ENCODE data around the gene COPRS. TPM values are rescaled to one million over a fixed set of nuclear protein-coding genes. Genes with fewer than 3 reads are reported as not detected.

COPRS gene
- total and polyA plus RNA-seq, 2 of the 13 experiments (the other 11 are each of a cell fraction or from before 2014, with no cell fraction given) = 22.7 to 93.8 TPM

GRCh38 chr17:31902693-31903092 is 43.6 kb upstream of the COPRS start:
- H3K4me2 ChIP-seq (ENCODE audit: low read depth, low read length) = peak overlapping the region; percentile 29
- no peak overlapping the region for H3K9ac ChIP-seq (ENCODE audit: insufficient read depth, low read depth, low read length)
- H3K9me3 ChIP-seq (ENCODE audit: low read length) = no peaks in the 10 kb centered on the region
- no TSS peak for BruUV-seq (replicated peaks)
- ChIA-PET POLR2A (no interaction called here), CTCF (ENCODE audit: low intra/inter-chr PET ratio, low total read pairs) (no interaction called here)
- H4K20me1 ChIP-seq (ENCODE audit: insufficient read depth, low read length) = no peaks in the 10 kb centered on the region
- TF ChIP-seq ZNF556 (CRISPR knock-in tag; IDR thresholded peaks at IDR 0.05; ENCODE audit: borderline replicate concordance) (no peak), CHD4 (IDR thresholded peaks at IDR 0.05; ENCODE audit: borderline replicate concordance, low read length) (no peak), ZNF207 (IDR thresholded peaks at IDR 0.05; ENCODE audit: borderline replicate concordance) (no peak), BORCS8-MEF2B (CRISPR knock-in tag; IDR thresholded peaks at IDR 0.05) (no peak), ZNF367 (CRISPR knock-in tag; IDR thresholded peaks at IDR 0.05; ENCODE audit: borderline replicate concordance) (no peak)
- 21% methylated on average over 2 of the region's 2 CpGs for WGBS (ENCODE audit: low lambda C conversion rate)
- H3K27ac ChIP-seq (ENCODE audit: extremely low read length, insufficient read depth, low read length) = no peak overlapping the region
- intact Hi-C loops (cut with micrococcal nuclease; ENCODE audit: unreplicated experiment) = loop anchor here (1.0 to 5.0 kb wide), 2 partner anchors 35 to 37 kb away; partner anchors contain the start of gene SUZ12
- DNase-seq (ENCODE audit: low spot score) (no peak), FAIRE-seq (no peak), ATAC-seq (no peak)
- in situ Hi-C loops (cut with HindIII; ENCODE audit: extremely low pct_ligation_motif_present, low pct_unique_long_range_greater_than_20kb) = no loop called here
- H3K4me3 ChIP-seq (replicated peaks in 1 of 3; ENCODE audit: insufficient read depth in 1 of 3, low read depth in 2 of 3, low read length in 3 of 3) = no peak overlapping the region
- peaks cover 4 to 15% of the 10 kb centered on the region in 2 experiments; a peak in 4 of 5 replicates for H3K36me3 ChIP-seq (replicated peaks in 1 of 2; ENCODE audit: control insufficient read depth in 1 of 2, insufficient read depth in 2 of 2, low read length in 2 of 2)
- peaks cover 11% of the 10 kb centered on the region for H3K4me1 ChIP-seq (ENCODE audit: insufficient read depth, low read length)
- H3K79me2 ChIP-seq (ENCODE audit: insufficient read depth, low read length) = peaks cover 18% of the 10 kb centered on the region
- H3K27me3 ChIP-seq (ENCODE audit: control insufficient read depth in 1 of 2, insufficient read depth in 2 of 2, low read length in 2 of 2) = no peaks in the 10 kb centered on the region; a peak in 2 of 5 replicates
- peak overlapping the region; percentile 98 for H2AFZ ChIP-seq (ENCODE audit: low read length)

DNA sequence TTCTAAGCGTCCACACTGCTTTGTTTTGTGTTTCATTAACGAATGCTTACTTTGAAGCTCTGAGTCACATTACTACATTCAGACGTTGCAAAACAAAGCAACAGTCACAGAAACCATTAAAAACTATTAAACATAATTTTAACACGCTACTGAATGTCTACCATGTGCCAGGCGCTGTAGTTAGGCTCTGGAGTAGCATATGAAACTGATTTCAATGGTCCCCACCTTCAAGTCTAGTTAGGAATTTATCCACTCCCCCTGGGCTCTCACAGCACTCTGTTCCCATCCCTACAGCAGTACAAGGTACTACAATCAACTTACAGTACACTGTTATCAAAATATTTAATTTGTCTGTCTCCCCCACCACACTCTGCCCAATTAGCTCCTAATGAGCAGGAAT is 41.8 kb upstream of the COPRS start:
- H3K9me3 ChIP-seq (ENCODE audit: low read length) = no peaks in the 10 kb centered on the region
- H3K79me2 ChIP-seq (ENCODE audit: insufficient read depth, low read length) = peaks cover 18% of the 10 kb centered on the region
- ChIA-PET CTCF (ENCODE audit: low intra/inter-chr PET ratio, low total read pairs) (no interaction called here), POLR2A (interaction anchor here (0.6 to 1.5 kb wide), 9 partner anchors 10 to 351 kb away, joined by 3 to 5 read pairs (median 4); partner anchors contain the start of gene SUZ12)
- TSS peak; percentile 86 for BruUV-seq (replicated peaks)
- no peaks in the 10 kb centered on the region; a peak in 1 of 5 replicates for H3K27me3 ChIP-seq (ENCODE audit: control insufficient read depth in 1 of 2, insufficient read depth in 2 of 2, low read length in 2 of 2)
- peak overlapping the region; percentile 73 for H3K27ac ChIP-seq (ENCODE audit: extremely low read length, insufficient read depth, low read length)
- intact Hi-C loops (cut with micrococcal nuclease; ENCODE audit: unreplicated experiment) (loop anchor here (5.0 kb wide), 1 partner anchor 36 kb away; the partner anchor contains the start of gene SUZ12), in situ Hi-C loops (cut with HindIII; ENCODE audit: extremely low pct_ligation_motif_present, low pct_unique_long_range_greater_than_20kb) (no loop called here)
- peak overlapping the region; percentile 92 for H3K9ac ChIP-seq (ENCODE audit: insufficient read depth, low read depth, low read length)
- peaks cover 11% of the 10 kb centered on the region for H3K4me1 ChIP-seq (ENCODE audit: insufficient read depth, low read length)
- peak overlapping the region; percentile 62 for H2AFZ ChIP-seq (ENCODE audit: low read length)
- peak overlapping the region; percentile 71 for H3K4me2 ChIP-seq (ENCODE audit: low read depth, low read length)
- H4K20me1 ChIP-seq (ENCODE audit: insufficient read depth, low read length) = no peaks in the 10 kb centered on the region
- no peak for FAIRE-seq
- peaks cover 4 to 33% of the 10 kb centered on the region in 2 experiments; a peak in 4 of 5 replicates for H3K36me3 ChIP-seq (replicated peaks in 1 of 2; ENCODE audit: control insufficient read depth in 1 of 2, insufficient read depth in 2 of 2, low read length in 2 of 2)
- H3K4me3 ChIP-seq (replicated peaks in 1 of 3; ENCODE audit: insufficient read depth in 1 of 3, low read depth in 2 of 3, low read length in 3 of 3) = peak overlapping the region; percentile 89 to 97 (median 91)
- peak; percentile 43 for ATAC-seq
- peak; percentile 16 for DNase-seq (ENCODE audit: low spot score)
- 3% methylated on average over 5 of the region's 5 CpGs for WGBS (ENCODE audit: low lambda C conversion rate)
- TF ChIP-seq THYN1 (CRISPR knock-in tag; IDR thresholded peaks at IDR 0.05; ENCODE audit: borderline replicate concordance, low read depth) = no peak
- TF ChIP-seq, protein P1, sequence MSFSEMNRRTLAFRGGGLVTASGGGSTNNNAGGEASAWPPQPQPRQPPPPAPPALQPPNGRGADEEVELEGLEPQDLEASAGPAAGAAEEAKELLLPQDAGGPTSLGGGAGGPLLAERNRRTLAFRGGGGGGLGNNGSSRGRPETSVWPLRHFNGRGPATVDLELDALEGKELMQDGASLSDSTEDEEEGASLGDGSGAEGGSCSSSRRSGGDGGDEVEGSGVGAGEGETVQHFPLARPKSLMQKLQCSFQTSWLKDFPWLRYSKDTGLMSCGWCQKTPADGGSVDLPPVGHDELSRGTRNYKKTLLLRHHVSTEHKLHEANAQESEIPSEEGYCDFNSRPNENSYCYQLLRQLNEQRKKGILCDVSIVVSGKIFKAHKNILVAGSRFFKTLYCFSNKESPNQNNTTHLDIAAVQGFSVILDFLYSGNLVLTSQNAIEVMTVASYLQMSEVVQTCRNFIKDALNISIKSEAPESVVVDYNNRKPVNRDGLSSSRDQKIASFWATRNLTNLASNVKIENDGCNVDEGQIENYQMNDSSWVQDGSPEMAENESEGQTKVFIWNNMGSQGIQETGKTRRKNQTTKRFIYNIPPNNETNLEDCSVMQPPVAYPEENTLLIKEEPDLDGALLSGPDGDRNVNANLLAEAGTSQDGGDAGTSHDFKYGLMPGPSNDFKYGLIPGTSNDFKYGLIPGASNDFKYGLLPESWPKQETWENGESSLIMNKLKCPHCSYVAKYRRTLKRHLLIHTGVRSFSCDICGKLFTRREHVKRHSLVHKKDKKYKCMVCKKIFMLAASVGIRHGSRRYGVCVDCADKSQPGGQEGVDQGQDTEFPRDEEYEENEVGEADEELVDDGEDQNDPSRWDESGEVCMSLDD (CRISPR knock-in tag; IDR thresholded peaks at IDR 0.05; ENCODE audit: borderline replicate concordance) = no peak
- no peak for TF ChIP-seq POLR2AphosphoS2 (IDR thresholded peaks at IDR 0.05; ENCODE audit: low read depth, low read length)
- TF ChIP-seq, protein P2, sequence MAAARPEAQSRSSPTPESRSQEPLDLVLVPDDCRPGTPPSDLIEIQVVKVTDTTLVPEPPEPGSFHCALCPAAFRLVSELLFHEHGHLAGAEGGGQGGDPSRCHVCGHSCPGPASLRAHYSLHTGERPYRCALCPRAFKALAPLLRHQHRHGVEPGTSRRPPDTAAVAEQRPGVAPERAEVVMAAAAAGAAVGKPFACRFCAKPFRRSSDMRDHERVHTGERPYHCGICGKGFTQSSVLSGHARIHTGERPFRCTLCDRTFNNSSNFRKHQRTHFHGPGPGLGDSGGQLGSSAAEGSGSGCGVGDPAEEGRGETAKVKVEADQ (CRISPR knock-in tag; IDR thresholded peaks at IDR 0.05; ENCODE audit: borderline replicate concordance) = peak; percentile 12; the same call in 1 of the 2 replicates
- no peak for TF ChIP-seq SMARCC2 (IDR thresholded peaks at IDR 0.05)
- TF ChIP-seq, protein P3, sequence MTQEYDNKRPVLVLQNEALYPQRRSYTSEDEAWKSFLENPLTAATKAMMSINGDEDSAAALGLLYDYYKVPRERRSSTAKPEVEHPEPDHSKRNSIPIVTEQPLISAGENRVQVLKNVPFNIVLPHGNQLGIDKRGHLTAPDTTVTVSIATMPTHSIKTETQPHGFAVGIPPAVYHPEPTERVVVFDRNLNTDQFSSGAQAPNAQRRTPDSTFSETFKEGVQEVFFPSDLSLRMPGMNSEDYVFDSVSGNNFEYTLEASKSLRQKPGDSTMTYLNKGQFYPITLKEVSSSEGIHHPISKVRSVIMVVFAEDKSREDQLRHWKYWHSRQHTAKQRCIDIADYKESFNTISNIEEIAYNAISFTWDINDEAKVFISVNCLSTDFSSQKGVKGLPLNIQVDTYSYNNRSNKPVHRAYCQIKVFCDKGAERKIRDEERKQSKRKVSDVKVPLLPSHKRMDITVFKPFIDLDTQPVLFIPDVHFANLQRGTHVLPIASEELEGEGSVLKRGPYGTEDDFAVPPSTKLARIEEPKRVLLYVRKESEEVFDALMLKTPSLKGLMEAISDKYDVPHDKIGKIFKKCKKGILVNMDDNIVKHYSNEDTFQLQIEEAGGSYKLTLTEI (CRISPR knock-in tag; conservative IDR thresholded peaks at IDR 0.05) = no peak
- peak; percentile 18; the same call in 1 of the 2 replicates for TF ChIP-seq GLI4 (CRISPR knock-in tag; IDR thresholded peaks at IDR 0.05; ENCODE audit: borderline replicate concordance)

Measured in HepG2 (cell line).